HEK293 (cell line): ENCODE measurements around the gene LINC00632.

Experiments used
- CTCF ChIA-PET: fragments of 350-600 bp; formaldehyde crosslinking; extraction: SDS; loops from one replicate; lab custom pipeline; 2021; ENCODE audit warnings: antibody characterized with exemption; lab: Yijun Ruan, JAX
- POLR2A ChIA-PET: fragments of 300-600 bp; formaldehyde crosslinking; extraction: SDS; loops from one replicate; lab custom pipeline; 2020; ENCODE audit warnings: antibody characterized with exemption, inconsistent platforms; lab: Yijun Ruan, JAX
- H3K27ac ChIP-seq: fragments of 200-500 bp; sonication (Bioruptor generic); 2 replicates; pipeline ENCODE4 v1.5.1; 2014; ENCODE audit warnings: low read depth, low read length, control low read depth, inconsistent platforms; ENCODE audit errors: extremely low read depth
- H3K36me3 ChIP-seq, 2 experiments: fragments of 200-500 bp in 1 of 2; sonication (Bioruptor generic) in 1 of 2; 1 replicate in 1 of 2; 2 replicates in 1 of 2; pipeline ENCODE4 v1.5.1; 2014 to 2017; ENCODE audit warnings: inconsistent platforms in 2 of 2, low read length in 2 of 2; ENCODE audit not compliant: control insufficient read depth in 2 of 2, insufficient read depth in 1 of 2
- H3K4me1 ChIP-seq: fragments of 200-500 bp; sonication (Bioruptor generic); 2 replicates; pipeline ENCODE4 v1.5.1; 2014; ENCODE audit warnings: mild to moderate bottlenecking, low read length, inconsistent platforms; ENCODE audit not compliant: control insufficient read depth, insufficient read depth
- H3K4me3 ChIP-seq: 2 replicates; pipeline ENCODE4 v1.5.1; 2011; ENCODE audit warnings: low read depth, mild to moderate bottlenecking, control low read depth, low read length, moderate library complexity
- H3K9me3 ChIP-seq: fragments of 200-500 bp; sonication (Bioruptor generic); 2 replicates; pipeline ENCODE4 v1.5.1; 2014; ENCODE audit warnings: low read depth, low read length, inconsistent platforms; ENCODE audit not compliant: control insufficient read depth, insufficient read depth
- SCRT2 ChIP-seq: fragments of 450-650 bp; formaldehyde crosslinking; IDR thresholded peaks from 2 replicates; pipeline ENCODE4 v1.5.1; 2016; ENCODE audit warnings: missing biosample characterization, missing genetic modification characterization
- ZBTB21 ChIP-seq: fragments of 450-650 bp; formaldehyde crosslinking; IDR thresholded peaks from 2 replicates; pipeline ENCODE4 v1.5.1; 2017; ENCODE audit warnings: missing biosample characterization, missing genetic modification characterization
- ZFP69B ChIP-seq: fragments of 450-650 bp; formaldehyde crosslinking; IDR thresholded peaks from 2 replicates; pipeline ENCODE4 v1.5.1; 2016; ENCODE audit warnings: missing biosample characterization, missing genetic modification characterization
- ZNF24 ChIP-seq: fragments of 450-650 bp; formaldehyde crosslinking; IDR thresholded peaks from 2 replicates; pipeline ENCODE4 v1.5.1; 2016; ENCODE audit warnings: missing biosample characterization, missing genetic modification characterization
- ZNF292 ChIP-seq: fragments of 450-650 bp; formaldehyde crosslinking; IDR thresholded peaks from 2 replicates; pipeline ENCODE4 v1.5.1; 2016; ENCODE audit warnings: low read depth, missing biosample characterization, missing genetic modification characterization, borderline replicate concordance
- ZNF37A ChIP-seq: fragments of 450-650 bp; IDR thresholded peaks from 2 replicates; pipeline ENCODE4 v1.5.1; 2018; ENCODE audit warnings: missing biosample characterization, missing genetic modification characterization
- ZNF521 ChIP-seq: fragments of 450-650 bp; formaldehyde crosslinking; IDR thresholded peaks from 2 replicates; pipeline ENCODE4 v1.5.1; 2017; ENCODE audit warnings: missing biosample characterization, mild to moderate bottlenecking, missing genetic modification characterization
- ZNF596 ChIP-seq: fragments of 450-650 bp; IDR thresholded peaks from 2 replicates; pipeline ENCODE4 v1.5.0; 2018; ENCODE audit warnings: missing biosample characterization, mild to moderate bottlenecking, missing genetic modification characterization, moderate library complexity
- ZNF654 ChIP-seq: fragments of 450-650 bp; formaldehyde crosslinking; IDR thresholded peaks from 2 replicates; pipeline ENCODE4 v1.5.1; 2016; ENCODE audit warnings: low read depth, missing biosample characterization, missing genetic modification characterization
- ZNF785 ChIP-seq: fragments of 450-650 bp; formaldehyde crosslinking; IDR thresholded peaks from 2 replicates; pipeline ENCODE4 v1.5.1; 2016; ENCODE audit warnings: missing biosample characterization, missing genetic modification characterization
- TF ChIP-seq, protein P1 (sequence below): fragments of 450-650 bp; formaldehyde crosslinking; IDR thresholded peaks from 2 replicates; pipeline ENCODE4 v1.5.1; 2016; ENCODE audit warnings: missing biosample characterization, missing genetic modification characterization
- TF ChIP-seq, protein P2 (sequence below): fragments of 450-650 bp; formaldehyde crosslinking; IDR thresholded peaks from 2 replicates; pipeline ENCODE4 v1.5.1; 2016; ENCODE audit warnings: missing biosample characterization, missing genetic modification characterization, borderline replicate concordance
- TF ChIP-seq, protein P3 (sequence below): fragments of 450-650 bp; formaldehyde crosslinking; IDR thresholded peaks from 2 replicates; pipeline ENCODE4 v1.5.1; 2016; ENCODE audit warnings: missing biosample characterization, missing genetic modification characterization
- TF ChIP-seq, protein P4 (sequence below): fragments of 450-650 bp; formaldehyde crosslinking; conservative IDR thresholded peaks from 2 replicates; pipeline ENCODE4 v1.5.1; 2016; ENCODE audit warnings: low read depth, missing biosample characterization, missing genetic modification characterization

The LINC00632 gene

DNA sequence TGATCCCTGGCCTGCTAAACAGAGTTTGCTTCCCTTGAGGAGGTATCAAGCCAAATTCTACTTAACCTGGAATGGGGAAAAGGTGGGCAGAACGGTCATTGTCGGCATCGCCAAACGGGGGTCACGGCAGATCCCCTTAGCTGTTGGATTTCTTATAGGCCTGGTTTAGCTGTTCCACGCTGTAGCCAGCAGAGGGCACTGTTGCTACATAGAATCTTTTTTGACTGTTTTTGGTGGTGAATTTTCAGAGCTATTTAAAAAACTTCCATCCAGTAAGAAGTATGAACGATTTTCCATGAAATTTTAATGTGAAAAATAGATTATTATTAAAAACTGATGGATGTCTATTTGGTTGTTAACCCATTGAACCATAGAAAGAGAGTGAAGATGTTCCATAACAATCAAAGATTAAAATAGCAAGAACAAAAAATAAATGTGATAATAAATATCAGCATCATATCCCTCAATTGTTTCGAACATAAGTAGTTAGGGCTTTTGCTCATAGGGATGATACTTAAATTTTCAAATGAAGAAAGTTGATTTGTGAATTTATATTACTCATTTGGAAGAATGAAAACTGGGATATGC, 56.6 kb downstream of the LINC00632 start:
- POLR2A ChIA-PET: no interaction called here
- Histone ChIP-seq H3K27ac (no peak overlapping the region), H3K4me1 (no peaks in the 10 kb centered on the region), H3K4me3 (no peak overlapping the region), H3K36me3 (no peaks in the 10 kb centered on the region), H3K9me3 (no peaks in the 10 kb centered on the region)
- TF ChIP-seq ZNF596: no peak
- peak; percentile 90 for TF ChIP-seq ZNF654
- TF ChIP-seq, protein P1, sequence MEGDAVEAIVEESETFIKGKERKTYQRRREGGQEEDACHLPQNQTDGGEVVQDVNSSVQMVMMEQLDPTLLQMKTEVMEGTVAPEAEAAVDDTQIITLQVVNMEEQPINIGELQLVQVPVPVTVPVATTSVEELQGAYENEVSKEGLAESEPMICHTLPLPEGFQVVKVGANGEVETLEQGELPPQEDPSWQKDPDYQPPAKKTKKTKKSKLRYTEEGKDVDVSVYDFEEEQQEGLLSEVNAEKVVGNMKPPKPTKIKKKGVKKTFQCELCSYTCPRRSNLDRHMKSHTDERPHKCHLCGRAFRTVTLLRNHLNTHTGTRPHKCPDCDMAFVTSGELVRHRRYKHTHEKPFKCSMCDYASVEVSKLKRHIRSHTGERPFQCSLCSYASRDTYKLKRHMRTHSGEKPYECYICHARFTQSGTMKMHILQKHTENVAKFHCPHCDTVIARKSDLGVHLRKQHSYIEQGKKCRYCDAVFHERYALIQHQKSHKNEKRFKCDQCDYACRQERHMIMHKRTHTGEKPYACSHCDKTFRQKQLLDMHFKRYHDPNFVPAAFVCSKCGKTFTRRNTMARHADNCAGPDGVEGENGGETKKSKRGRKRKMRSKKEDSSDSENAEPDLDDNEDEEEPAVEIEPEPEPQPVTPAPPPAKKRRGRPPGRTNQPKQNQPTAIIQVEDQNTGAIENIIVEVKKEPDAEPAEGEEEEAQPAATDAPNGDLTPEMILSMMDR: peak; percentile 69
- CTCF ChIA-PET: interaction anchor here (0.5 to 3.6 kb wide), 13 partner anchors 9 to 545 kb away, joined by 3 to 28 read pairs (median 3); no protein-coding TSS in a partner anchor

DNA sequence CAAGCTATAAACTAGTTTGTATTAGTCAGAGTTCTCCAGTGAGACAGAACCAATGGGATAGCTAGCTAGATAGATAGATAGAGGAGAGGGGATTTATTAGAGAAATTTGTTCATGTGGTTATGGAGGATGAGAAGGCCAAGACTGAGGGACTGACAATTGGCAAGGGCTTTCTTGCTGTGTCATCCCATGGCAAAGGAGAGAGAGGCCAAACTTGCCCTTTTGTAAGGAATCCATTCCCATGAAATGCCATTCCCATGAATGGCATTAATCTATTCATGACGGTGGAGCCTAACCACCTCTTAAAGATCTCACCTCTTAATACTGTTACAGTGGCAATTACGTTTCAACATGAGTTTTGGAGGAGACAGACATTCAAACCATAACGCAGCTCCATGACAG, 58.1 kb downstream of the LINC00632 start:
- H3K4me3 ChIP-seq: no peak overlapping the region
- no peak overlapping the region for H3K27ac ChIP-seq
- POLR2A ChIA-PET: no interaction called here
- peaks cover 0 to 8% of the 10 kb centered on the region in 2 experiments; a peak in 1 of 3 replicates for H3K36me3 ChIP-seq
- TF ChIP-seq ZNF292 (tag by site-specific recombination) (no peak), ZNF521 (tag by site-specific recombination) (no peak), ZNF24 (tag by site-specific recombination) (no peak), ZNF37A (tag by site-specific recombination) (no peak), ZBTB21 (no peak), ZFP69B (tag by site-specific recombination) (no peak), ZNF785 (tag by site-specific recombination) (no peak), SCRT2 (no peak)
- TF ChIP-seq, protein P2, sequence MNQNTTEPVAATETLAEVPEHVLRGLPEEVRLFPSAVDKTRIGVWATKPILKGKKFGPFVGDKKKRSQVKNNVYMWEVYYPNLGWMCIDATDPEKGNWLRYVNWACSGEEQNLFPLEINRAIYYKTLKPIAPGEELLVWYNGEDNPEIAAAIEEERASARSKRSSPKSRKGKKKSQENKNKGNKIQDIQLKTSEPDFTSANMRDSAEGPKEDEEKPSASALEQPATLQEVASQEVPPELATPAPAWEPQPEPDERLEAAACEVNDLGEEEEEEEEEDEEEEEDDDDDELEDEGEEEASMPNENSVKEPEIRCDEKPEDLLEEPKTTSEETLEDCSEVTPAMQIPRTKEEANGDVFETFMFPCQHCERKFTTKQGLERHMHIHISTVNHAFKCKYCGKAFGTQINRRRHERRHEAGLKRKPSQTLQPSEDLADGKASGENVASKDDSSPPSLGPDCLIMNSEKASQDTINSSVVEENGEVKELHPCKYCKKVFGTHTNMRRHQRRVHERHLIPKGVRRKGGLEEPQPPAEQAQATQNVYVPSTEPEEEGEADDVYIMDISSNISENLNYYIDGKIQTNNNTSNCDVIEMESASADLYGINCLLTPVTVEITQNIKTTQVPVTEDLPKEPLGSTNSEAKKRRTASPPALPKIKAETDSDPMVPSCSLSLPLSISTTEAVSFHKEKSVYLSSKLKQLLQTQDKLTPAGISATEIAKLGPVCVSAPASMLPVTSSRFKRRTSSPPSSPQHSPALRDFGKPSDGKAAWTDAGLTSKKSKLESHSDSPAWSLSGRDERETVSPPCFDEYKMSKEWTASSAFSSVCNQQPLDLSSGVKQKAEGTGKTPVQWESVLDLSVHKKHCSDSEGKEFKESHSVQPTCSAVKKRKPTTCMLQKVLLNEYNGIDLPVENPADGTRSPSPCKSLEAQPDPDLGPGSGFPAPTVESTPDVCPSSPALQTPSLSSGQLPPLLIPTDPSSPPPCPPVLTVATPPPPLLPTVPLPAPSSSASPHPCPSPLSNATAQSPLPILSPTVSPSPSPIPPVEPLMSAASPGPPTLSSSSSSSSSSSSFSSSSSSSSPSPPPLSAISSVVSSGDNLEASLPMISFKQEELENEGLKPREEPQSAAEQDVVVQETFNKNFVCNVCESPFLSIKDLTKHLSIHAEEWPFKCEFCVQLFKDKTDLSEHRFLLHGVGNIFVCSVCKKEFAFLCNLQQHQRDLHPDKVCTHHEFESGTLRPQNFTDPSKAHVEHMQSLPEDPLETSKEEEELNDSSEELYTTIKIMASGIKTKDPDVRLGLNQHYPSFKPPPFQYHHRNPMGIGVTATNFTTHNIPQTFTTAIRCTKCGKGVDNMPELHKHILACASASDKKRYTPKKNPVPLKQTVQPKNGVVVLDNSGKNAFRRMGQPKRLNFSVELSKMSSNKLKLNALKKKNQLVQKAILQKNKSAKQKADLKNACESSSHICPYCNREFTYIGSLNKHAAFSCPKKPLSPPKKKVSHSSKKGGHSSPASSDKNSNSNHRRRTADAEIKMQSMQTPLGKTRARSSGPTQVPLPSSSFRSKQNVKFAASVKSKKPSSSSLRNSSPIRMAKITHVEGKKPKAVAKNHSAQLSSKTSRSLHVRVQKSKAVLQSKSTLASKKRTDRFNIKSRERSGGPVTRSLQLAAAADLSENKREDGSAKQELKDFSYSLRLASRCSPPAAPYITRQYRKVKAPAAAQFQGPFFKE (tag by site-specific recombination): no peak
- TF ChIP-seq, protein P3, sequence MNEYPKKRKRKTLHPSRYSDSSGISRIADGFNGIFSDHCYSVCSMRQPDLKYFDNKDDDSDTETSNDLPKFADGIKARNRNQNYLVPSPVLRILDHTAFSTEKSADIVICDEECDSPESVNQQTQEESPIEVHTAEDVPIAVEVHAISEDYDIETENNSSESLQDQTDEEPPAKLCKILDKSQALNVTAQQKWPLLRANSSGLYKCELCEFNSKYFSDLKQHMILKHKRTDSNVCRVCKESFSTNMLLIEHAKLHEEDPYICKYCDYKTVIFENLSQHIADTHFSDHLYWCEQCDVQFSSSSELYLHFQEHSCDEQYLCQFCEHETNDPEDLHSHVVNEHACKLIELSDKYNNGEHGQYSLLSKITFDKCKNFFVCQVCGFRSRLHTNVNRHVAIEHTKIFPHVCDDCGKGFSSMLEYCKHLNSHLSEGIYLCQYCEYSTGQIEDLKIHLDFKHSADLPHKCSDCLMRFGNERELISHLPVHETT (tag by site-specific recombination): no peak
- TF ChIP-seq, protein P4, sequence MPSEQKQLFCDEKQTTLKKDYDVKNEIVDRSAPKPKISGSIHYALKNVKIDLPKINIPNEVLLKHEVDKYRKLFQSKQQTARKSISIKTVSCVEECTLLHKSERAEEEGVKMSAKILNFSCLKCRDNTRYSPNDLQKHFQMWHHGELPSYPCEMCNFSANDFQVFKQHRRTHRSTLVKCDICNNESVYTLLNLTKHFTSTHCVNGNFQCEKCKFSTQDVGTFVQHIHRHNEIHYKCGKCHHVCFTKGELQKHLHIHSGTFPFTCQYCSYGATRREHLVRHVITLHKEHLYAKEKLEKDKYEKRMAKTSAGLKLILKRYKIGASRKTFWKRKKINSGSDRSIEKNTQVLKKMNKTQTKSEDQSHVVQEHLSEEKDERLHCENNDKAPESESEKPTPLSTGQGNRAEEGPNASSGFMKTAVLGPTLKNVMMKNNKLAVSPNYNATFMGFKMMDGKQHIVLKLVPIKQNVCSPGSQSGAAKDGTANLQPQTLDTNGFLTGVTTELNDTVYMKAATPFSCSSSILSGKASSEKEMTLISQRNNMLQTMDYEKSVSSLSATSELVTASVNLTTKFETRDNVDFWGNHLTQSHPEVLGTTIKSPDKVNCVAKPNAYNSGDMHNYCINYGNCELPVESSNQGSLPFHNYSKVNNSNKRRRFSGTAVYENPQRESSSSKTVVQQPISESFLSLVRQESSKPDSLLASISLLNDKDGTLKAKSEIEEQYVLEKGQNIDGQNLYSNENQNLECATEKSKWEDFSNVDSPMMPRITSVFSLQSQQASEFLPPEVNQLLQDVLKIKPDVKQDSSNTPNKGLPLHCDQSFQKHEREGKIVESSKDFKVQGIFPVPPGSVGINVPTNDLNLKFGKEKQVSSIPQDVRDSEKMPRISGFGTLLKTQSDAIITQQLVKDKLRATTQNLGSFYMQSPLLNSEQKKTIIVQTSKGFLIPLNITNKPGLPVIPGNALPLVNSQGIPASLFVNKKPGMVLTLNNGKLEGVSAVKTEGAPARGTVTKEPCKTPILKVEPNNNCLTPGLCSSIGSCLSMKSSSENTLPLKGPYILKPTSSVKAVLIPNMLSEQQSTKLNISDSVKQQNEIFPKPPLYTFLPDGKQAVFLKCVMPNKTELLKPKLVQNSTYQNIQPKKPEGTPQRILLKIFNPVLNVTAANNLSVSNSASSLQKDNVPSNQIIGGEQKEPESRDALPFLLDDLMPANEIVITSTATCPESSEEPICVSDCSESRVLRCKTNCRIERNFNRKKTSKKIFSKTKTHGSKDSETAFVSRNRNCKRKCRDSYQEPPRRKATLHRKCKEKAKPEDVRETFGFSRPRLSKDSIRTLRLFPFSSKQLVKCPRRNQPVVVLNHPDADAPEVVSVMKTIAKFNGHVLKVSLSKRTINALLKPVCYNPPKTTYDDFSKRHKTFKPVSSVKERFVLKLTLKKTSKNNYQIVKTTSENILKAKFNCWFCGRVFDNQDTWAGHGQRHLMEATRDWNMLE: no peak
- TF ChIP-seq, all 188 proteins: peak for 0
- H3K9me3 ChIP-seq: no peaks in the 10 kb centered on the region
- CTCF ChIA-PET: interaction anchor here (0.6 to 3.6 kb wide), 7 partner anchors 11 to 1401 kb away, joined by 3 to 28 read pairs (median 6); no protein-coding TSS in a partner anchor
- no peaks in the 10 kb centered on the region for H3K4me1 ChIP-seq
